HepG2 (cell line): ENCODE data around the gene TOMM20. TPM values are rescaled to one million over a fixed set of nuclear protein-coding genes. Genes with fewer than 3 reads are reported as not detected.

Experiments
- ATF7 ChIP-seq, 2 experiments: fragments of 450-650 bp in 1 of 2; sonication (generic) in 1 of 2; formaldehyde crosslinking in 1 of 2; IDR thresholded peaks; 2 replicates each; pipeline versions ENCODE4 v1.4.0 to v1.6.1; 2016 to 2020; ENCODE audit warnings: antibody characterized with exemption in 1 of 2, mild to moderate bottlenecking in 1 of 2, missing genetic modification reagents in 1 of 2
- BHLHE40 ChIP-seq: IDR thresholded peaks from 2 replicates; pipeline ENCODE4 v1.6.1; 2011; ENCODE audit warnings: low read length, improper control_type of control experiment
- EED ChIP-seq: sonication (generic); formaldehyde crosslinking; IDR thresholded peaks from 2 replicates; pipeline ENCODE4 v1.5.0; 2020; ENCODE audit warnings: mild to moderate bottlenecking, missing genetic modification reagents
- ELF3 ChIP-seq: IDR thresholded peaks from 2 replicates; pipeline ENCODE4 v1.6.1; 2016; ENCODE audit warnings: missing genetic modification reagents, missing compliant biosample characterization
- HMGA1 ChIP-seq: sonication (generic); formaldehyde crosslinking; conservative IDR thresholded peaks from 2 replicates; pipeline ENCODE4 v1.4.0; 2020; ENCODE audit warnings: missing genetic modification reagents
- MEIS1 ChIP-seq: sonication (generic); formaldehyde crosslinking; IDR thresholded peaks from 2 replicates; pipeline ENCODE4 v1.9.0; 2021; ENCODE audit warnings: mild to moderate bottlenecking, missing genetic modification reagents, moderate library complexity, borderline replicate concordance
- MYC ChIP-seq: sonication (generic); formaldehyde crosslinking; IDR thresholded peaks from 2 replicates; pipeline ENCODE4 v1.9.0; 2021; ENCODE audit warnings: missing genetic modification reagents, borderline replicate concordance
- NR2F2 ChIP-seq: IDR thresholded peaks from 2 replicates; pipeline ENCODE4 v1.6.1; 2012; ENCODE audit warnings: low read depth, inconsistent platforms, borderline replicate concordance
- PCBP2 ChIP-seq: fragments of 200-400 bp; formaldehyde crosslinking; optimal IDR thresholded peaks from 2 replicates; pipeline ENCODE3; 2018; ENCODE audit warnings: low read length, low read depth; ENCODE audit not compliant: poor library complexity, severe bottlenecking
- RARA ChIP-seq: IDR thresholded peaks from 2 replicates; pipeline ENCODE4 v1.6.1; 2016; ENCODE audit warnings: missing genetic modification reagents, missing compliant biosample characterization
- TAF1 ChIP-seq: sonication (generic); formaldehyde crosslinking; IDR thresholded peaks from 2 replicates; pipeline ENCODE4 v1.4.0; 2020; ENCODE audit warnings: missing genetic modification reagents
- TBP ChIP-seq: sonication (generic); formaldehyde crosslinking; IDR thresholded peaks from 2 replicates; pipeline ENCODE4 v1.5.0; 2020; ENCODE audit warnings: missing genetic modification reagents
- TBX3 ChIP-seq: fragments of 450-650 bp; IDR thresholded peaks from 2 replicates; pipeline ENCODE4 v1.6.1; 2017; ENCODE audit warnings: antibody characterized with exemption, mild to moderate bottlenecking, inconsistent platforms, borderline replicate concordance
- TSC22D2 ChIP-seq: sonication (generic); formaldehyde crosslinking; IDR thresholded peaks from 2 replicates; pipeline ENCODE4 v1.5.1; 2020; ENCODE audit warnings: missing genetic modification reagents, mild to moderate bottlenecking, borderline replicate concordance
- ZNF225 ChIP-seq: sonication (generic); formaldehyde crosslinking; IDR thresholded peaks from 2 replicates; pipeline ENCODE4 v1.4.0; 2020; ENCODE audit warnings: mild to moderate bottlenecking, missing genetic modification reagents
- ZNF333 ChIP-seq: sonication (generic); formaldehyde crosslinking; IDR thresholded peaks from 2 replicates; pipeline ENCODE4 v1.4.0; 2020; ENCODE audit warnings: mild to moderate bottlenecking, missing genetic modification reagents, borderline replicate concordance
- ZNF441 ChIP-seq: sonication (generic); formaldehyde crosslinking; IDR thresholded peaks from 2 replicates; pipeline ENCODE4 v1.7.0; 2021; ENCODE audit warnings: missing genetic modification reagents, borderline replicate concordance
- polyA plus RNA-seq, 8 experiments: library from polyadenylated mRNA; depleted of rRNA in 3 of 8; stranded (reverse) in 7 of 8; unstranded in 1 of 8; fragments of >200 nt; fragmentation: Illumina TruSeq in 4 of 8; extraction: Trizol in 4 of 8; gene quantifications; 2 replicates each; pipeline versions ENCODE4 v1.2.1 to v1.2.3, GENCODE V29; 2011 to 2016; ENCODE audit warnings: low read depth in 4 of 8, missing spikeins in 1 of 8, mixed read lengths in 1 of 8; ENCODE audit not compliant: insufficient read depth in 1 of 8
- total RNA-seq, 5 experiments: library from RNA; depleted of rRNA; stranded (reverse); fragments of >200 nt; fragmentation: Illumina TruSeq; extraction: Trizol; gene quantifications; 2 replicates each; pipeline ENCODE4 v1.2.3, GENCODE V29; 2016; ENCODE audit warnings: low read depth in 1 of 5
- TF ChIP-seq, protein P1 (sequence below): sonication (generic); formaldehyde crosslinking; IDR thresholded peaks from 2 replicates; pipeline ENCODE4 v1.4.0; 2020; ENCODE audit warnings: missing genetic modification reagents
- TF ChIP-seq, protein P2 (sequence below), 2 experiments: fragments of 450-650 bp in 1 of 2; sonication (generic) in 1 of 2; formaldehyde crosslinking; IDR thresholded peaks; 2 replicates each; pipeline versions ENCODE4 v1.5.0 to v1.8.0; 2020 to 2022; ENCODE audit warnings: mild to moderate bottlenecking in 1 of 2, missing genetic modification reagents in 1 of 2
- TF ChIP-seq, protein P3 (sequence below): IDR thresholded peaks from 2 replicates; pipeline ENCODE4 v1.6.1; 2016; ENCODE audit warnings: missing biosample characterization, missing genetic modification reagents, low read depth
- TF ChIP-seq, protein P4 (sequence below): sonication (generic); formaldehyde crosslinking; IDR thresholded peaks from 2 replicates; pipeline ENCODE4 v1.8.0; 2022; ENCODE audit warnings: missing genetic modification reagents, mild to moderate bottlenecking, borderline replicate concordance

TOMM20 gene
- total and polyA plus RNA-seq, 2 of the 13 experiments (the other 11 are each of a cell fraction or from before 2014, with no cell fraction given): 153 to 376 TPM

DNA sequence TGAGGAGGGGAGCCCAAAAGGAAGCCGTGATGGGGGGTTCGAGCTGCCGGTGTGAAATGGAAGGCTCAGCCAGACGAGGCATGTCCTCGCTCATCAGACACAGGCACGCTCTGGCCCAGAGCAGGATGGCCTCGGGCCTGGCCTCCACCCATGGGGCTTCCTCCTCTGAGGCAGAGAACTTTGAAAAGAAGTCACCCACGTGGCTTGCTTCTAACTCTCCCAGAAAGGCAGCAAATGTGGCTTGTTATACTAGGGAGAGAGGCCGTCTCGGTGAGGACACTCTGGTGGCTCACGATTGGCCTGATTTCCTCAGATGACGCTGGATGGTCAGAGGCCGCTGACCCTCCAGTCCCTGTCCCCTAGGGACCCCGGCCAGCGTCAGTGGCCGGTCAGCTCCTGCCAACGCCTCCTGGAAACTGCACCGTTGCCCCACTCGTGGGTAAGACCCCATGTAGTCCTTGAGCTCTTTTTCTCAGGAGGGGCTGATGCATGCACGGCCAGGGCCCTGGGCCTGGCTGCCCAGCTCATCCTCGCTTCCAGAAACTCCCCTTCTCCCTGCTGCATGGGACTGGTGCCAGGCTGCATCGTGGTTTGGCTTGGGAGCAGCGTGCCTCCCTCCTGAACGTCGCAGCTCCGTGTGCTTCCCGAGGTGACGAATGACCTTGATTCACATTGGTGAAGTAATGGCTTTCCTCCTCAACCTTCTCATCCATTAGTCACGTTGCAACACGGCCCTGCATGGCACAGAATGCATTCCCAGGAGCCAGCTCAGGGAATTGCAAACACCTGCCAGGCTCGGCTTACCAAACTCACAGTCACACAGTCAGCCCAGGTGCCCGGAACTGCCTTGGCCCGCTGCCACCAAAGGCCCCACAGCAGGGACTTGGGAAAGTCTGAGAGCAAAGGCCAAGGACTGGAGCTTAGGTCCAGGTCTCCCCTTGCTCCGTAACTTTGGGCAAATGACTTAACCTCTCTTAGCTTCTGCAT is 58.8 kb downstream of the TOMM20 start (continued):
- TF ChIP-seq, protein P1, sequence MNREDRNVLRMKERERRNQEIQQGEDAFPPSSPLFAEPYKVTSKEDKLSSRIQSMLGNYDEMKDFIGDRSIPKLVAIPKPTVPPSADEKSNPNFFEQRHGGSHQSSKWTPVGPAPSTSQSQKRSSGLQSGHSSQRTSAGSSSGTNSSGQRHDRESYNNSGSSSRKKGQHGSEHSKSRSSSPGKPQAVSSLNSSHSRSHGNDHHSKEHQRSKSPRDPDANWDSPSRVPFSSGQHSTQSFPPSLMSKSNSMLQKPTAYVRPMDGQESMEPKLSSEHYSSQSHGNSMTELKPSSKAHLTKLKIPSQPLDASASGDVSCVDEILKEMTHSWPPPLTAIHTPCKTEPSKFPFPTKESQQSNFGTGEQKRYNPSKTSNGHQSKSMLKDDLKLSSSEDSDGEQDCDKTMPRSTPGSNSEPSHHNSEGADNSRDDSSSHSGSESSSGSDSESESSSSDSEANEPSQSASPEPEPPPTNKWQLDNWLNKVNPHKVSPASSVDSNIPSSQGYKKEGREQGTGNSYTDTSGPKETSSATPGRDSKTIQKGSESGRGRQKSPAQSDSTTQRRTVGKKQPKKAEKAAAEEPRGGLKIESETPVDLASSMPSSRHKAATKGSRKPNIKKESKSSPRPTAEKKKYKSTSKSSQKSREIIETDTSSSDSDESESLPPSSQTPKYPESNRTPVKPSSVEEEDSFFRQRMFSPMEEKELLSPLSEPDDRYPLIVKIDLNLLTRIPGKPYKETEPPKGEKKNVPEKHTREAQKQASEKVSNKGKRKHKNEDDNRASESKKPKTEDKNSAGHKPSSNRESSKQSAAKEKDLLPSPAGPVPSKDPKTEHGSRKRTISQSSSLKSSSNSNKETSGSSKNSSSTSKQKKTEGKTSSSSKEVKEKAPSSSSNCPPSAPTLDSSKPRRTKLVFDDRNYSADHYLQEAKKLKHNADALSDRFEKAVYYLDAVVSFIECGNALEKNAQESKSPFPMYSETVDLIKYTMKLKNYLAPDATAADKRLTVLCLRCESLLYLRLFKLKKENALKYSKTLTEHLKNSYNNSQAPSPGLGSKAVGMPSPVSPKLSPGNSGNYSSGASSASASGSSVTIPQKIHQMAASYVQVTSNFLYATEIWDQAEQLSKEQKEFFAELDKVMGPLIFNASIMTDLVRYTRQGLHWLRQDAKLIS (CRISPR knock-in tag): peak; percentile 90
- TF ChIP-seq TBX3: 0 out of 2 replicates have a peak, but pooled peaks have one; percentile 49
- peak; percentile 60; the same call in 1 of the 2 replicates for TF ChIP-seq TSC22D2 (CRISPR knock-in tag)
- no peak for TF ChIP-seq TBP (CRISPR knock-in tag)
- TF ChIP-seq ELF3 (CRISPR knock-in tag): peak; percentile 63
- peak; percentile 62 for TF ChIP-seq BHLHE40
- TF ChIP-seq PCBP2: no peak
- TF ChIP-seq, protein P2, sequence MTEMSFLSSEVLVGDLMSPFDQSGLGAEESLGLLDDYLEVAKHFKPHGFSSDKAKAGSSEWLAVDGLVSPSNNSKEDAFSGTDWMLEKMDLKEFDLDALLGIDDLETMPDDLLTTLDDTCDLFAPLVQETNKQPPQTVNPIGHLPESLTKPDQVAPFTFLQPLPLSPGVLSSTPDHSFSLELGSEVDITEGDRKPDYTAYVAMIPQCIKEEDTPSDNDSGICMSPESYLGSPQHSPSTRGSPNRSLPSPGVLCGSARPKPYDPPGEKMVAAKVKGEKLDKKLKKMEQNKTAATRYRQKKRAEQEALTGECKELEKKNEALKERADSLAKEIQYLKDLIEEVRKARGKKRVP (CRISPR knock-in tag; IDR thresholded peaks at IDR 0.05): peak in 1 of 2 experiments; percentile 78; a peak in 2 of 4 replicates
- TF ChIP-seq NR2F2: no peak
- TF ChIP-seq, protein P3, sequence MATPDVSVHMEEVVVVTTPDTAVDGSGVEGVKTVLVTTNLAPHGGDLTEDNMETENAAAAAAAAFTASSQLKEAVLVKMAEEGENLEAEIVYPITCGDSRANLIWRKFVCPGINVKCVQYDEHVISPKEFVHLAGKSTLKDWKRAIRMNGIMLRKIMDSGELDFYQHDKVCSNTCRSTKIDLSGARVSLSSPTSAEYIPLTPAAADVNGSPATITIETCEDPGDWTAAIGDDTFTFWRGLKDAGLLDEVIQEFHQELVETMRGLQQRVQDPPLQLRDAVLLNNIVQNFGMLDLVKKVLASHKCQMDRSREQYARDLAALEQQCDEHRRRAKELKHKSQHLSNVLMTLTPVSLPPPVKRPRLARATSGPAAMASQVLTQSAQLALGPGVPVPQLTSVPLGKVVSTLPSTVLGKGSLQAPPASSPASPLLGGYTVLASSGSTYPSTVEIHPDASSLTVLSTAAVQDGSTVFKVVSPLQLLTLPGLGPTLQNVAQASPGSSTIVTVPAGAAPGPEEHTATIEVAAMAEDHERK: peak; percentile 17; the same call in 1 of the 2 replicates
- no peak for TF ChIP-seq MEIS1 (CRISPR knock-in tag)
- TF ChIP-seq RARA: peak; percentile 81
- TF ChIP-seq EED: peak; percentile 92
- TF ChIP-seq ZNF441 (CRISPR knock-in tag): peak; percentile 79; the same call in 1 of the 2 replicates
- no peak for TF ChIP-seq HMGA1 (CRISPR knock-in tag)
- peak; percentile 26; the same call in 1 of the 2 replicates for TF ChIP-seq ZNF225 (CRISPR knock-in tag)
- TF ChIP-seq TAF1 (CRISPR knock-in tag): peak; percentile 77
- TF ChIP-seq ZNF333 (CRISPR knock-in tag): peak; percentile 56; the same call in 1 of the 2 replicates
- TF ChIP-seq ATF7 (IDR thresholded peaks at IDR 0.05): no peak
- TF ChIP-seq ATF7 (CRISPR knock-in tag; IDR thresholded peaks at IDR 0.05): no peak
- TF ChIP-seq, protein P4, sequence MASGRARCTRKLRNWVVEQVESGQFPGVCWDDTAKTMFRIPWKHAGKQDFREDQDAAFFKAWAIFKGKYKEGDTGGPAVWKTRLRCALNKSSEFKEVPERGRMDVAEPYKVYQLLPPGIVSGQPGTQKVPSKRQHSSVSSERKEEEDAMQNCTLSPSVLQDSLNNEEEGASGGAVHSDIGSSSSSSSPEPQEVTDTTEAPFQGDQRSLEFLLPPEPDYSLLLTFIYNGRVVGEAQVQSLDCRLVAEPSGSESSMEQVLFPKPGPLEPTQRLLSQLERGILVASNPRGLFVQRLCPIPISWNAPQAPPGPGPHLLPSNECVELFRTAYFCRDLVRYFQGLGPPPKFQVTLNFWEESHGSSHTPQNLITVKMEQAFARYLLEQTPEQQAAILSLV: peak; percentile 65; the same call in 1 of the 2 replicates
- TF ChIP-seq MYC: peak; percentile 76
